Coronary artery (tissue), 2 donors: ENCODE data around the gene ATRN.

ENCODE experiments used
- DNase-seq: peaks from one replicate; pipeline ENCODE4 v3.0.0-alpha.2; 2017; ENCODE audit warnings: low spot score
- H3K27ac ChIP-seq, 2 donors: fragments of 200-600 bp; sonication (generic); one replicate each; pipeline ENCODE4 v1.5.1; 2016 to 2019
- H3K4me3 ChIP-seq: fragments of 200-600 bp; sonication (generic); 2 replicates; pipeline ENCODE4 v1.5.1; 2016; ENCODE audit warnings: mild to moderate bottlenecking, moderate library complexity
- CTCF ChIP-seq: fragments of 200-600 bp; sonication (generic); IDR thresholded peaks from one replicate; pipeline ENCODE4 v1.5.1; 2019; ENCODE audit warnings: antibody characterized with exemption

ATRN gene

GRCh38 chr20:3553663-3554062 lies 82.8 kb downstream of the ATRN start:
- Histone ChIP-seq H3K27ac (no peak overlapping the region), H3K4me3 (no peak overlapping the region)
- TF ChIP-seq CTCF, result no peak
- DNase-seq, result no peak

- H3K4me3 ChIP-seq, result no peak overlapping the region
- TF ChIP-seq CTCF, result no peak
- peak overlapping the region in 1 of 2 donors; percentile 45 for H3K27ac ChIP-seq
- DNase-seq, result no peak
These were observed 86.5 kb downstream of the ATRN start for GRCh38 chr20:3557237-3557785.

GRCh38 chr20:3559231-3559630 lies 88.4 kb downstream of the ATRN start:
- TF ChIP-seq CTCF, result no peak
- no peak overlapping the region for H3K4me3 ChIP-seq
- no peak for DNase-seq

GRCh38 chr20:3559637-3560036 lies 88.8 kb downstream of the ATRN start:
- no peak overlapping the region for H3K27ac ChIP-seq
- no peak for DNase-seq
- H3K4me3 ChIP-seq, result no peak overlapping the region
- no peak for TF ChIP-seq CTCF

More at GRCh38 chr20:3559231-3559630, 88.4 kb downstream of the ATRN start:
- no peak overlapping the region for H3K27ac ChIP-seq

- Histone ChIP-seq H3K4me3 (no peak overlapping the region), H3K27ac (no peak overlapping the region)
- TF ChIP-seq CTCF, result no peak
- DNase-seq, result no peak
These were observed 89.3 kb downstream of the ATRN start for GRCh38 chr20:3560162-3560561.

GRCh38 chr20:3560578-3560977 lies 89.8 kb downstream of the ATRN start:
- Histone ChIP-seq H3K4me3 (no peak overlapping the region), H3K27ac (no peak overlapping the region)
- no peak for DNase-seq
- no peak for TF ChIP-seq CTCF

- H3K4me3 ChIP-seq, result no peak overlapping the region
- no peak for TF ChIP-seq CTCF
- no peak for DNase-seq
- no peak overlapping the region for H3K27ac ChIP-seq
These were observed 92.3 kb downstream of the ATRN start for GRCh38 chr20:3563133-3563532.
